SK-MEL-5 (cell line): ENCODE data around the gene TPSD1. TPM values are rescaled to one million over a fixed set of nuclear protein-coding genes. Genes with fewer than 3 reads are reported as not detected.
"Not testable (repeated sequence)": the region's sequence is repeated elsewhere in the genome, so short reads cannot be mapped to it uniquely, and the experiment has no call there.

Source experiments
- DNase-seq: peaks from one replicate; pipeline ENCODE4 v3.0.0-alpha.2; 2016; ENCODE audit warnings: low read depth, low spot score
- in situ Hi-C: cut with HindIII; loops from 2 replicates; pipeline ENCODE4 v1.10.0; 2016; ENCODE audit warnings: low sequenced_read_pairs, high pct_unique_total_duplicates, low pct_unique_long_range_greater_than_20kb
- total RNA-seq: library from RNA; depleted of rRNA; stranded (reverse); fragments of >200 nt; shearing (Covaris generic); gene quantifications from 2 replicates; pipeline ENCODE4 v1.2.3, GENCODE V29; 2014

Gene TPSD1
- total RNA-seq, 1 experiment from 2014 or later: not detected

GRCh38 chr16:1218930-1219611, 36.8 kb upstream of the TPSD1 start:
- DNase-seq: no peak
- in situ Hi-C loops: no loop called here

GRCh38 chr16:1220098-1220728, 35.7 kb upstream of the TPSD1 start:
- no peak for DNase-seq

GRCh38 chr16:1220841-1221627, 34.8 kb upstream of the TPSD1 start:
- no peak for DNase-seq
- in situ Hi-C loops: no loop called here

More at GRCh38 chr16:1220098-1220728, 35.7 kb upstream of the TPSD1 start:
- in situ Hi-C loops: no loop called here

DNA sequence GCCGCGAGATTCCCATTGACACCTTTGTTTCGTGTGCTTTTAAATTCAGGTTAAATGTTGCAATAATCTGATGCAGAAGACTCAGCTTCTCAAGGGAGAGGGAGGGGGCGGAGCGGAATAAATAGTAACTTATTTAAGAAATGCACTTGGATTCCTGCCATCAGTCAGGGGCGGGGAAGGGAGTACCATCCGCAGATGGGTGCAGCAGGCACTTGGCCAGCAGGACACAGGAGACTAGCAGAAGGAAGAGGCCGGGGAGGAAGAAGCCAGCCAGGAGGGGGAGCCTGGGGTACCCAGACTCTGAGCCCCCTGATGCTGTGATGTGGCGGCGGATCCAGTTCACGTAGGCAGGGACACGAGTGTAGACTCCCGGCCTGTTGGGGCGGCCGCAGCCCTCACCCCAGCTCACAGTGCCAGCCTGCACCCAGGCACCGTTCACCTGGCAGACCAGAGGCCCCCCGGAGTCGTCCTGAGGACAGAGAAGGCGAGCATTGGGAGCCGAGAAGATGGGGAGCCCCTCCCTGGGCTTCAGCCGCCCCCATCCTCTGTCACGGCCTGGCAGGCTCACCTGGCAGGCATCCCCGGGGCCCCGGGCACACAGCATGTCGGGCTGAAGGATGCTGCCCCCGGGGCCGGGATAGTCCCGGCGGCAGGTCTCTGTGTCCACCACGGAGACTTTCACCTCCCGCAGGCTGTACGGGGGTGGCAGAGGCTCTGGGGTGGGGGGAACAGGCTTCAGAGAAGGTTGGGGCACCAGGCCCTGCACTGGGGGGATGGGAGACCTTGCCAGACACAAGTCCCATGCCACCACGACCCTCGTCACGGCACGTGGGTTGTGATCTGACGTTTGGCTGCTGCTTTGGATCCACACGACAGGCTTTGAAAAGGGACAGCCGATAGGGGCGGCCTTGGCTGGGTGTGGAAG, 34.0 kb upstream of the TPSD1 start:
- in situ Hi-C loops: no loop called here

DNA sequence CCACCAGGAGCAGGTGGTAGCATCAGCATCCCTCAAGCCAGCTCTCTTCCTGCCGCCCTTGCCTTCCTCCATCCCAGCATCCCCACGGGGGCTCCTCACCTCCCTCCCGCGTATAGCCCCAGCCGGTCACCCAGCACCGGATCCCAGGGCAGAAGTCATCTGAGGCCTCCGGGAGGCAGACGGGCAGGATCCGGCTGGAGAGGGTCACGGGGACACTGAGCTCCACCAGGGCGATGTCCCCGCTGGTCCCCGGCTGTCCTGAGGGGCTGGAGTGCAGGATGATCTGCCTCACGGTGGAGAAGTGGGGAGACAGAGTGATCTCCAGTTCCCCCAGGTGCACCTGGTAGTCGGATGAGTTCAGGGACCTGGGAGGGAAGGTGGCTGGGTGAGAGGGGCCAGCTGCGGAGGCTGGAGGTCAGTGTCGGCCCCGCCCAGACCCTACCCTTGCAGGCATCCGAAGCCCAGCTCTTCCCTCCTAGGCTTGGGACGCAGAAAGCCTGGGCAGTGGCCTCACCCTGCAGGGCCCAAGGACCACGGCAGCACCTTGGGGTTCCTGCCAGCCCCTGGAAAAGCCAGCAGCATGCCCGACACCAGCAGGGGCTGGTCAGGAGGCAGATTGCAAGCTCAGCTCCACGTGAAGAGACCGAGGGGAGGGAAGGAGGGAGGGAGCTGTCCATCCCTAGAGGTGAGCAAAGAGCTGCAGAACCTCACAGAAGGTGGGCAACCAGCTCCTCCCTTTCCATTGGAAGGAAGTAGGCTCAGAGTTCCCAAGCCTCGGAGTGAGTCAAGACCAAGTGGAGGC, 33.1 kb upstream of the TPSD1 start:
- DNase-seq: no peak
- in situ Hi-C loops: no loop called here

More for the DNA sequence above, 34.0 kb upstream of the TPSD1 start:
- DNase-seq: no peak

GRCh38 chr16:1223355-1224214, 32.3 kb upstream of the TPSD1 start:
- in situ Hi-C loops: no loop called here
- no peak for DNase-seq

DNA sequence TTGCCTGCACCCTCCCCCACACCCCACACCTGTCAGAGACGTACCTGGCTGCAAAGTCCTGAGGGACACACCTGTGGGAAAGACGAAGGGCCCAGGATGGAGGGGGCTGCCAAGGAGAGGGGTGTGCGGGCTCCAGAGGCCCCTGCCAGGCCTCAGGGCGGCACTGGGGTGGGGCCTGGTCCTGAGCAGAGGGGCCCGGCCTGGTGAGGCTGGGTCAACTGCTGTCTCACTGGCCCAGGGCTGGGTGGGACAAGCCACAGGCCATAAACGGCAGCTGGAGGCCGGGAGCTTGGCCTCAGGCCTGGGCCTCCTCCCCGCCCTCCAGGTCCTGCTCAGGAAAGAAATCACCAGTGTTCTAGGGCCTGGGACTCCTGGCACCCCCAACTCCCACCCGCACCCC, 31.3 kb upstream of the TPSD1 start:
- no peak for DNase-seq
- in situ Hi-C loops: no loop called here

DNA sequence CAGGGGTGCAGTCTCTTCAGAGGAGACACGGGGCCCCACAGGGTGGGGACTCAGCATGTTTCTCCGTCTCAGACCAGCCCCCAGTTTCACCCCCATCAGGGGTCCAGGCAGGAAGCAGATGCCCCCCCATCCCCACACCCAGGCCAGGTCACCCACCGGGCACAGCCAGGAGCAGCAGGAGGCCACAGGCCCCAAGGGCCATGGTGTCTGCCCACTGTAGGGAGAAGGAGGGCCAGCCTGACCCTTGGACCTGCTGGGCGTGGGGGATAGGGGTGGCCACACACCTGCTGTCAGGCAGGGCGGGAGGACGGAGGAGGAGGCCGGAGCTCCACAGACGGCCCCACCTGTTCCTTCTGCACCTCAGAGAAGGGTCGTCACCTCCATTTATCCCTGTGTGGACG, 30.8 kb upstream of the TPSD1 start, which contains the start of gene TPSG1:
TPSG1 (minus strand) TSS at position 218 of the 401 bp plus-strand sequence; CDS start at position 202, 16 bp downstream.
- no peak for DNase-seq
- in situ Hi-C loops: no loop called here

DNA sequence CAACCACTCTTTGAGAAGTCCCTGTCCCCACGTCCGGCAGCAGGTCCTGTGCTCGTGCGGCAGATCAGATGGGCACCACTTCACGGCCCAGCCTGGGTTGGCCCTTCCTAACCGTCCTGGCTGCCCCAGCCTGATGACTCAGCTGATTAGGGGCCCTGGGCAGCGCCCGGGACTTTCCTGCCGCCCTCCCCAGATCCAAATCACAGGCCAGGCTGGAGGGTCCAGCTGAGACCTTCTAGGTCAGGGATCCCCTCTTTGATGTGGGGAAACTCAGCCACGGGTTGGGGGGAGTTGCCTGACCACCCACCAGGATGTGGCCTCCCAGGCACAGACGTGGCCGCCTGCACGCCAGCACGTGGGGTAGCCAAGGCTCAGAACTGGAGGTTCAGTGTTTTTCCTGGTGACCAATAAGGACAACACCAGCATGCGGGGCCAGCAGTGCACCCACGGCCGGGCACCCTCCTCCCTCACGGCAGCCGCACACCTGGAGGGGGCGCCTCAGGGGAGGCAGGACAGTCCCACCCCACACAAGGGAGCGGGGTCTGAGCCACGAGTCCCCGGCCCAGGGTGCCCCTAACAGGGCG, 30.0 kb upstream of the TPSD1 start:
- DNase-seq, in situ Hi-C loops: not testable (repeated sequence)

GRCh38 chr16:1226692-1227091, 29.2 kb upstream of the TPSD1 start:
- in situ Hi-C loops, DNase-seq: not testable (repeated sequence)

DNA sequence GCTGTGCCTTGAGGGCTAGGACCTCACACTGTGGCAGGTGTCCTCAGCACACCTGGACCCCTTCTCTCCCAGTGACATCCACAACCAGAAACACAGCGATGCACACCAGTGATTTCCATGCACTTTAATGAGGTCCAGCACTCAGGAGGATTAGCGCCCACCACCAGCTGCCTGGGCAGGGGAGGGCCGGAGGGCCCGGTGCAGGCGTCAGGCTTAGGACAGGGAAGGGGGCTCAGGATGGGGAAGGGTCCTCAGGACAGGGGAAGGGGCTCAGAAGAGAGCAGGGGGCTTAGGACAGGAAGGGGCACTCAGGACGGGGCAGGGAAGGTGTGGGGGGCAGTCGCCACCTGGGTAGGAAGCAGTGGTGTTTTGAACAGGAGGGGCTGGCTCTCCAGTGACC, 27.6 kb upstream of the TPSD1 start:
- DNase-seq, in situ Hi-C loops: not testable (repeated sequence)

DNA sequence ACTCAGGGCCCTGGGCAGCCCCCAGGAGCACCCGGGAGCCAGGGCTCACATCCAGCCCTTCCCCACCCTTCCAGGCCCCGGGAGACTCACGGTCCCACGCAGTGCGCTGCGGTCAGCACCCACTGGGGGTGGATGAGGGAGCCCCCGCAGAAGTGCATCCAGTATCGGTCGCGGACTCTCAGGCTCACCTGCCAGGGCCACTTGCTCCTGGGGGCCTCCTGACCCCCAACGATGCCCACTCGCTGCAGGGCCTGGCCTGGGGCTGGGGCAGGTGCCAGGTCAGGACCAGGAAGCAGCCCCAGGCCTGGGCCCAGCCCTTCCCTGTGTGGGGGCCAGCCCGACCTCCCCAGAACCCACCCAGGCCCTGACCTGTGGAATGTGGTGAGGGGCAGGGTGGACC, 26.4 kb upstream of the TPSD1 start:
- DNase-seq, in situ Hi-C loops: not testable (repeated sequence)

DNA sequence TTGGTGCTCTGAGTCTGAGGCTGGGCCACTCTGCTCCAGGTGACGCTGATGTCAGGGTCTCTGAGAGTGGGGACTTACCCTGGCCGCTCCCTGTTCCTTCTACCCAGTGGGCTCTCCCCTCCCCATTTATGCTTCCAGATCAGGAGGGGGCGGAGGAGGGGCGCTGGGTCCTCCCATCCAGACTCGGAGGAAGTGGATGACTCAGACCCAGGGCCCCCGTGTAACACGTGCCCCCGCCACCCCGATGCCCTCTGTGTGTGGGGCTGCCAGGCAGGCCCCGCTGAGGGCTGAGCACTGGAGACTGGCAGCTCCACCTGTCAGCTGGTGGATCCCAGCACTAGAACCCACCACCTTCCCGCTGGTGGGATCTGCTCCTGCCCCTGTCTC, 25.8 kb upstream of the TPSD1 start, which contains the start of gene TPSB2:
TPSB2 (minus strand) TSS at position 101 of the 387 bp plus-strand sequence. CDS start 233 bp downstream, outside the sequence.
- DNase-seq, in situ Hi-C loops: not testable (repeated sequence)

DNA sequence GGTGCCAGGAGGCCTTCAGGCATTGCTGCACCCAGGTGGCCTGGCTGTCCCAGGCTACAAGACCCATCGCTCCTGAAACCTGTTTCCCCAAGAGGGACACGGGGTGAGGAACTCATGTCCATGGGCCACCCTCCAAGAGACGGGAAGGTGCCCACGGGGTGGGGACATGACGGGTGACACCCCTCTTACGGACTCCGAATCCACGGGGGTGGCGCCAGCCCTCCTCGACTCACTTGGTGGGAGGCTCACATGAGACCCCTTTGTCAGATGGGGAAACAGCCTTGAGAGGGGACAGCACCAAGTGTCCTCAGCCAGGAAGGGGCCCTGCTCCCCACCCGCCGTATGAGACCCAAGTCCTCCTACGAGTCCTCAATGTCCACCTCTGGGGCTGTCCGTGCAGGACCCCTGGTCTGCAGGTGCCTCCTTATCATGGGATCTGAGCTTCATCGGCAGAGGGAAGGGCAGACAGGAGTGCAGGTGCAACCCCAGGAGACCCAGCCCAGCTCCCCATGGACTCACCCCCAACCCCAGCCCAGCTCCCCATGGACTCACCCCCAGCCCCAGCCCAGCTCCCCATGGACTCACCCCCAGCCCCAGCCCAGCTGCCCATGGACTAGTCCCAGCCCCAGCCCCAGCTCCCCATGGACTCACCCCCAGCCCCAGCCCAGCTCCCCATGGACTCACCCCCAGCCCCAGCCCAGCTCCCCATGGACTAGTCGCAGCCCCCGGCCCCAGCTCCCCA, 25.2 kb upstream of the TPSD1 start:
- DNase-seq, in situ Hi-C loops: not testable (repeated sequence)

DNA sequence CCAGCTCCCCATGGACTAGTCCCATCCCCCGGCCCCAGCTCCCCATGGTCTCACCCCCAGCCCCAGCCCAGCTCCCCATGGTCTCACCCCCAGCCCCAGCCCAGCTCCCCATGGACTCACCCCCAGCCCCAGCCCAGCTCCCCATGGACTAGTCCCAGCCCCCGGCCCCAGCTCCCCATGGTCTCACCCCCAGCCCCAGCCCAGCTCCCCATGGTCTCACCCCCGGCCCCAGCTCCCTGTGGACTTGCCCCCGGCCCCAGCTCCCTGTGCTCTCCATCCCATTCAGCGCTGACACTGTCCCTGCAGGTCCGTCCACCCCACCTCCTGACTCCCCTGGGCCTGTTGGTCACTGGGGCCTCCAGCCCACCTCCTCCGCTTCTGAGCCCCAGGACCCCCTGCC, 24.6 kb upstream of the TPSD1 start:
- DNase-seq, in situ Hi-C loops: not testable (repeated sequence)
